ENCODE results near the gene NFYB.

The NFYB gene

GRCh38 chr12:104132351-104132956, 5.6 kb downstream of the NFYB start:
- H3K9ac ChIP-seq (ENCODE audit: low read length), result no peak overlapping the region
- no peaks in the 10 kb centered on the region for H3F3A ChIP-seq (ENCODE audit: insufficient read depth, low read length)
- no peaks in the 10 kb centered on the region for H3K27me3 ChIP-seq (ENCODE audit: insufficient read depth, low read length)
- TF ChIP-seq EZH2 (IDR thresholded peaks at IDR 0.05; ENCODE audit: borderline replicate concordance, low read length), result no peak
- no peak for TF ChIP-seq CTCF (IDR thresholded peaks at IDR 0.05; ENCODE audit: low read length)
- H4K20me1 ChIP-seq (ENCODE audit: insufficient read depth, low read length), result no peaks in the 10 kb centered on the region
- no peak overlapping the region for H3K4me2 ChIP-seq (ENCODE audit: low read length)
- no peak overlapping the region for H3K4me3 ChIP-seq (ENCODE audit: low read depth, low read length, poor library complexity, severe bottlenecking)
- H3K4me1 ChIP-seq (ENCODE audit: insufficient read depth, low read length, severe bottlenecking), result peaks cover 19% of the 10 kb centered on the region
- H3K9me2 ChIP-seq (ENCODE audit: low read depth, low read length), result no peaks in the 10 kb centered on the region
- H3K27ac ChIP-seq (ENCODE audit: low read depth, low read length, poor library complexity, severe bottlenecking), result no peak overlapping the region
- peaks cover 36% of the 10 kb centered on the region; the same call in 1 of the 2 replicates for H3K36me3 ChIP-seq (ENCODE audit: insufficient read depth, low read length)
- no peak overlapping the region for H2AFZ ChIP-seq (ENCODE audit: low read length)
- no peaks in the 10 kb centered on the region for H3K9me3 ChIP-seq (ENCODE audit: low read length)
- H3K79me2 ChIP-seq (ENCODE audit: insufficient read depth, low read length), result peaks cover 27% of the 10 kb centered on the region

GRCh38 chr12:104131609-104132008, 6.4 kb downstream of the NFYB start:
- H3K4me2 ChIP-seq (ENCODE audit: low read length), result no peak overlapping the region
- H3K4me3 ChIP-seq (ENCODE audit: low read depth, low read length, poor library complexity, severe bottlenecking), result no peak overlapping the region
- peaks cover 21% of the 10 kb centered on the region for H3K79me2 ChIP-seq (ENCODE audit: insufficient read depth, low read length)
- H3F3A ChIP-seq (ENCODE audit: insufficient read depth, low read length), result no peaks in the 10 kb centered on the region
- TF ChIP-seq CTCF (IDR thresholded peaks at IDR 0.05; ENCODE audit: low read length) (no peak), EZH2 (IDR thresholded peaks at IDR 0.05; ENCODE audit: borderline replicate concordance, low read length) (no peak)
- no peaks in the 10 kb centered on the region for H3K27me3 ChIP-seq (ENCODE audit: insufficient read depth, low read length)
- peaks cover 40% of the 10 kb centered on the region; the same call in 1 of the 2 replicates for H3K36me3 ChIP-seq (ENCODE audit: insufficient read depth, low read length)
- H3K9me2 ChIP-seq (ENCODE audit: low read depth, low read length), result no peaks in the 10 kb centered on the region
- H3K9ac ChIP-seq (ENCODE audit: low read length), result no peak overlapping the region
- H2AFZ ChIP-seq (ENCODE audit: low read length), result no peak overlapping the region
- no peak overlapping the region for H3K27ac ChIP-seq (ENCODE audit: low read depth, low read length, poor library complexity, severe bottlenecking)
- no peaks in the 10 kb centered on the region for H3K9me3 ChIP-seq (ENCODE audit: low read length)
- no peaks in the 10 kb centered on the region for H4K20me1 ChIP-seq (ENCODE audit: insufficient read depth, low read length)
- H3K4me1 ChIP-seq (ENCODE audit: insufficient read depth, low read length, severe bottlenecking), result peaks cover 16% of the 10 kb centered on the region

GRCh38 chr12:104130760-104131159, 7.2 kb downstream of the NFYB start:
- Histone ChIP-seq H3K9me3 (ENCODE audit: low read length) (no peaks in the 10 kb centered on the region), H3K27me3 (ENCODE audit: insufficient read depth, low read length) (no peaks in the 10 kb centered on the region), H3K9ac (ENCODE audit: low read length) (no peak overlapping the region), H3K4me2 (ENCODE audit: low read length) (no peak overlapping the region), H3K79me2 (ENCODE audit: insufficient read depth, low read length) (peaks cover 13% of the 10 kb centered on the region), H4K20me1 (ENCODE audit: insufficient read depth, low read length) (no peaks in the 10 kb centered on the region), H3F3A (ENCODE audit: insufficient read depth, low read length) (no peaks in the 10 kb centered on the region), H3K4me1 (ENCODE audit: insufficient read depth, low read length, severe bottlenecking) (peaks cover 7% of the 10 kb centered on the region), H3K27ac (ENCODE audit: low read depth, low read length, poor library complexity, severe bottlenecking) (no peak overlapping the region), H2AFZ (ENCODE audit: low read length) (no peak overlapping the region), H3K36me3 (ENCODE audit: insufficient read depth, low read length) (peaks cover 45% of the 10 kb centered on the region; the same call in 1 of the 2 replicates), H3K4me3 (ENCODE audit: low read depth, low read length, poor library complexity, severe bottlenecking) (no peak overlapping the region), H3K9me2 (ENCODE audit: low read depth, low read length) (no peaks in the 10 kb centered on the region)
- no peak for TF ChIP-seq CTCF (IDR thresholded peaks at IDR 0.05; ENCODE audit: low read length)
- no peak for TF ChIP-seq EZH2 (IDR thresholded peaks at IDR 0.05; ENCODE audit: borderline replicate concordance, low read length)
